GM21360 (cell line): ENCODE data around the gene PCDHGA1.

Experiments used
- ATAC-seq: cut with Tn5 transposase; IDR thresholded peaks from one replicate; pipeline ENCODE4 v1.9.1; 2021; ENCODE audit warnings: mild to moderate bottlenecking, moderate library complexity; ENCODE audit not compliant: unreplicated experiment

PCDHGA1 gene

DNA sequence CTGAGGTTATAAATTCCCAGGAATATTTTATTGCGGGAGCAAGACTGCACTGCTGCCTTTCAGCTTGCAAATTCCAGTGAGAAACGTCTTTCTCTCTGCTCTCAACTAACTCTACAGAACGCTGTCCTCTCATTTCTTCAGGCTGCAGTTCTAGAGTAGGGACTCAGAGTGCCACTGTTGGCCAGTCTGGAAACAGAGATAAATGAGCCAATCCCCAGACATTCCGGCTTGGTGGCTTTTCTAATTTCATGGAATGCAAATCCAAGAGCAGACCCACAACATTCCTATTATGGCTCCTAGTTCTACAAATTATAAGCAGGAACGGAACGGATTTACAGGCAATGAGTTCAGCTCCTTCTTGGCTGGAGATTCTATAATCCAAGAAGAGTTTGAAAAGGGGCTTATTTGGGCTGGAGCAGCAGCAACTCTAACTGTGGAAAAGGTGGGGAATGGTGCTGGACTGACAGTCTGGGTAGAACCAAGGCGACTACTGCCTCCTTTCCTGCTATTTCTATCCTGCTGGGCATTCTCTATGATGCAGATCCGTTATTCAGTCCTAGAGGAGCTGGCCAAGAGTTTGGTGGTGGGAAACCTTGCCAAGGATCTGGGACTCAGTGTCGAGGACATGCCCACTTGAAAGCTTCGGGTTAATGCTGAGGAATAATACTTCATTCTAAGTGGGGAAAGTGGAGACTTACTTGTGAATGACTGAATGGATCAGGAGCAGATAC lies 109.3 kb downstream of the PCDHGA1 start:
- no peak for ATAC-seq

DNA sequence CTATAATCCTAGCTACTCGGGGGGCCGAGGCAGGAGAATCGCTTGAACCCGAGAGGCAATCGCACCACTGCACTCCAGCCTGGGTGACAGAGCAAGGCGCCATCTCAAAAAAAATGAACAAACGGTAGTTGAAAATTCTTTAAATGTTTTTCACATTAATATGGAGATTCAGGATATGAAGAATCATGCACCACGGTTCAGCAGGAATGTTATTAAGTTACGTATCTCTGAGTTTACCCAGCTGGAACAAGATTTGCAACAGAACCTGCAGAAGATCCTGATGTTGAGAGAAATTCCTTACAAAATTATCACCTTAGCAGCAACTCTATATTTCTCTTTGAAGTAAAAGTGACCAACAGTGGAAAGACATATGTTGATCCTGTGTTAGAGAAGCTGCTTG lies 110.0 kb downstream of the PCDHGA1 start:
- ATAC-seq: no peak

- ATAC-seq: no peak
These were observed 111.4 kb downstream of the PCDHGA1 start for GRCh38 chr5:141441571-141442170.

DNA sequence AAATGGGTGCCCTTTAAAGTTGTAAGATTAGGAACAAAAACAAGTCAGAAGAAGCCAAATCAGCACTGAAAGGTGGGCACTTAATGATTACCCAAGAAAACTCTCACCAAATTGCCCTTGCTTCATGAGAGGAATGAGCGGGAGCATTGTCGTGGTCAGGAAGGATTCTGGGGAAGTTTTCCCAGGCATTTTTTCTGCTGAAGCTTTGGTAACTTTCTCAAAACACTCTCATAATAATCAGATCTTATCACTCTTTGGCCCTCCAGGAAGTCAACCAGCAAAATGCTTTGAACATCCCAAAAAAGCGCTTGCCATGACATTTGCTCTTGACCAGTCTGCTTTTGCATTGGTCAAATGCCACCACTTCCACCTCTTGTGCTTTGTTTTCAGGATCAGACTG lies 135.0 kb downstream of the PCDHGA1 start:
- ATAC-seq: no peak

DNA sequence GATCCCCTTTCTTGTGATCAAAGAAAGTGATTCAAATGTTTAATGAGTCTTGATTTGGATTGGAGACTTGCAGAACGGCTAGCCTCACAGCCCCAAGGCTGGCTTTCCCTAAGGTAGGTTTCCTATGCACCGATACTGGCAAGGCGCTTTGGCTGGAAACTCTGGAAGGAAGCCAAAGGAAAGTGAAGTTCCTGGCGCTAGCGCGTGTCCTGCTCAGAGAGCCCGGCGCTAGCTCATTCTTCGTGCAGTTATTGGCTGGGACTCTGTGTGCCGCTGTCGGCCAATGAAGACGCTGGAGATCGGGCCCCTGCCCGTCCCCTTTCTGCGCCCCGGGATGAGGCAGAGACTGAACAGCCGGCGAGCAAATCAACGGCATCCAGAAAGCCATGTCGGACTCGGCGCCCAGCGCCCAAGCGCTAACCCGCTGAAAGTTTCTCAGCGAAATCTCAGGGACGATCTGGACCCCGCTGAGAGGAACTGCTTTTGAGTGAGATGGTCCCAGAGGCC lies 145.4 kb downstream of the PCDHGA1 start, which contains the start of gene PCDHGC3:
Gene PCDHGC3 (plus strand): TSS at position 342 of the 507 bp plus-strand sequence. CDS start 151 bp downstream, at position 493.
- ATAC-seq: peak; percentile 97

DNA sequence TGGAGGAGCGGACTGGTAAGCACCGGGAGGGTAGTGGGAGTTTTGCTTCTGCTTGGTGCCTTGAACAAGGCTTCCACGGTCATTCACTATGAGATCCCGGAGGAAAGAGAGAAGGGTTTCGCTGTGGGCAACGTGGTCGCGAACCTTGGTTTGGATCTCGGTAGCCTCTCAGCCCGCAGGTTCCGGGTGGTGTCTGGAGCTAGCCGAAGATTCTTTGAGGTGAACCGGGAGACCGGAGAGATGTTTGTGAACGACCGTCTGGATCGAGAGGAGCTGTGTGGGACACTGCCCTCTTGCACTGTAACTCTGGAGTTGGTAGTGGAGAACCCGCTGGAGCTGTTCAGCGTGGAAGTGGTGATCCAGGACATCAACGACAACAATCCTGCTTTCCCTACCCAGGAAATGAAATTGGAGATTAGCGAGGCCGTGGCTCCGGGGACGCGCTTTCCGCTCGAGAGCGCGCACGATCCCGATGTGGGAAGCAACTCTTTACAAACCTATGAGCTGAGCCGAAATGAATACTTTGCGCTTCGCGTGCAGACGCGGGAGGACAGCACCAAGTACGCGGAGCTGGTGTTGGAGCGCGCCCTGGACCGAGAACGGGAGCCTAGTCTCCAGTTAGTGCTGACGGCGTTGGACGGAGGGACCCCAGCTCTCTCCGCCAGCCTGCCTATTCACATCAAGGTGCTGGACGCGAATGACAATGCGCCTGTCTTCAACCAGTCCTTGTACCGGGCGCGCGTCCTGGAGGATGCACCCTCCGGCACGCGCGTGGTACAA lies 146.0 kb downstream of the PCDHGA1 start:
- peak; percentile 29 for ATAC-seq

GRCh38 chr5:141477044-141477575 lies 146.8 kb downstream of the PCDHGA1 start:
- no peak for ATAC-seq

DNA sequence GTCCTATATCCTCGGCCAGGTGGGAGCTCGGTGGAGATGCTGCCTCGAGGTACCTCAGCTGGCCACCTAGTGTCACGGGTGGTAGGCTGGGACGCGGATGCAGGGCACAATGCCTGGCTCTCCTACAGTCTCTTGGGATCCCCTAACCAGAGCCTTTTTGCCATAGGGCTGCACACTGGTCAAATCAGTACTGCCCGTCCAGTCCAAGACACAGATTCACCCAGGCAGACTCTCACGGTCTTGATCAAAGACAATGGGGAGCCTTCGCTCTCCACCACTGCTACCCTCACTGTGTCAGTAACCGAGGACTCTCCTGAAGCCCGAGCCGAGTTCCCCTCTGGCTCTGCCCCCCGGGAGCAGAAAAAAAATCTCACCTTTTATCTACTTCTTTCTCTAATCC lies 147.5 kb downstream of the PCDHGA1 start:
- ATAC-seq: no peak

GRCh38 chr5:141478321-141478945 lies 148.1 kb downstream of the PCDHGA1 start:
- no peak for ATAC-seq

DNA sequence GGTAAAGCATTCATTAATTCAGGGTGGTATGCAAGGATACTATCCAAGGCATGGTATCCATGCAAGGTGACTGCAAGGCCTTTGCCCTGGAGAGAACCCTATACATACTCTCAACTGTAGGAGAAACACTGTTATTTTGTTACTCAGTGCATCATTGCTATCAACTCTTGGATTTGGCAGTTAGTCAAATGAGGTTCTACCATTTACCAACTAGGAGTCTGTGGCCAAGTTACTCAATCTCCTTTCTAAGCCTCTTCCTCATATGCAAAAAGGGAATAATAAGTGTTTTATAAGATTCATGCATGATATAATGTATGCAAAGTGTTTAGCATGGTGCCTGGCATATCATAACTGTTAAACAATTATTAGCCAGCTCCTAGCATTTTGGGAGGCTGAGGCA lies 149.5 kb downstream of the PCDHGA1 start:
- ATAC-seq: no peak

GRCh38 chr5:141483902-141484301 lies 153.6 kb downstream of the PCDHGA1 start:
- no peak for ATAC-seq

GRCh38 chr5:141484310-141484640 lies 154.0 kb downstream of the PCDHGA1 start:
- ATAC-seq: no peak

DNA sequence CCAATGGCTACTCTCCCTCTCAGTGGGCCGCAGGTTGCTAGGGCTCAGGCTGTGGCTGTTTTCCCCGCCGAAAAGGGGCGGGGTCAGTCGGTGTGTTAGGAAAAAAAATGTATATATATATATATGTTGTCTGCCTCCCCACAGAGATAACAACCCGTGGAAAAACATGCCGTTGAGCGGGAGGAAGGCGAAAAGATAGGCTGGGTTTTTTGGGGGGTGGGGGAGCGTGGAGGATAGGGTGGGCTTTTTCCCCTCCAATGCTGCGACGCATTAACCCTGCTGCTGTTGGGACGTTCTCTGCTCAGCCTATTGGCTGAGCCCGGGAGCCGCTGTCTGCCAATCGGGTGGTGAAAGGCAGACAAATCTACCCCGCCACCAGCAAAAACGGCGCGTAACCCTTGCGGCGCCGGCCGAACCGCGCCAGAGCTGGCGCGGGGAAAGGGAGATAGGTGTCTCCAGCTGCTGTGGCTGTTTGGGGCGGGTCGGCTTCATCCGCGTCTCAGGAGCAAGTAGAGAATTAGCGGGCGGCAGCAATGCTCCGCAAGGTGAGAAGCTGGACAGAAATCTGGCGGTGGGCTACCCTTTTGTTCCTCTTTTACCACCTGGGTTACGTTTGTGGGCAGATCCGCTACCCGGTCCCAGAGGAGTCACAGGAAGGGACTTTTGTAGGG lies 154.5 kb downstream of the PCDHGA1 start, which contains the start of gene PCDHGC4:
Gene PCDHGC4 (plus strand): TSS at position 390 of the 671 bp plus-strand sequence. CDS start 144 bp downstream, at position 534.
- ATAC-seq: no peak

GRCh38 chr5:141485321-141486055 lies 155.2 kb downstream of the PCDHGA1 start:
- no peak for ATAC-seq

DNA sequence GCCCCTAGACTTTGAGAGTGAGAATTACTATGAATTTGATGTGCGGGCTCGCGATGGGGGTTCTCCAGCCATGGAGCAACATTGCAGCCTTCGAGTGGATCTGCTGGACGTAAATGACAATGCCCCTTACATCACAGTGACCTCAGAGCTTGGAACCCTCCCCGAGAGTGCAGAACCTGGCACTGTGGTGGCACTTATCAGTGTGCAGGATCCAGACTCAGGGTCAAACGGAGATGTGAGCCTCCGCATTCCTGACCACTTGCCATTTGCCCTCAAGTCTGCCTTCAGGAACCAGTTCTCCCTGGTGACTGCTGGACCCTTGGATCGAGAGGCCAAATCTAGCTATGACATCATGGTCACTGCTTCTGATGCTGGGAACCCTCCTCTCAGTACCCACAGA lies 155.8 kb downstream of the PCDHGA1 start:
- no peak for ATAC-seq

GRCh38 chr5:141487131-141487530 lies 156.8 kb downstream of the PCDHGA1 start:
- no peak for ATAC-seq

GRCh38 chr5:141488591-141489561 lies 158.6 kb downstream of the PCDHGA1 start, which contains the start of gene PCDHGC5:
TSS of gene PCDHGC5 (plus strand) at chr5:141489081. CDS start at chr5:141489241, 160 bp downstream.
- no peak for ATAC-seq

- ATAC-seq: no peak
These were observed 159.5 kb downstream of the PCDHGA1 start for GRCh38 chr5:141489841-141490240.
